ENCODE results near the gene EPAS1.

The EPAS1 gene

GRCh38 chr2:46402874-46403273 lies 105.7 kb downstream of the EPAS1 start:
- H3K4me3 Mint-ChIP-seq, result no peak overlapping the region
- DNase-seq (no peak), ATAC-seq (replicated peaks) (no peak)
- H3K36me3 Mint-ChIP-seq (ENCODE audit: insufficient read depth), result no peaks in the 10 kb centered on the region
- peaks cover 0 to 16% of the 10 kb centered on the region in 2 donors for H3K27me3 Mint-ChIP-seq
- no peak overlapping the region for H3K27ac Mint-ChIP-seq
- peaks cover 0 to 2% of the 10 kb centered on the region in 2 donors for H3K4me1 Mint-ChIP-seq (ENCODE audit: low read depth in 2 of 2)
- H3K9me3 Mint-ChIP-seq, result no peaks in the 10 kb centered on the region

- no peaks in the 10 kb centered on the region for H3K9me3 Mint-ChIP-seq
- DNase-seq (no peak), ATAC-seq (replicated peaks) (no peak)
- H3K4me1 Mint-ChIP-seq (ENCODE audit: low read depth in 2 of 2), result peaks cover 0 to 2% of the 10 kb centered on the region in 2 donors
- H3K36me3 Mint-ChIP-seq (ENCODE audit: insufficient read depth), result no peaks in the 10 kb centered on the region
- no peak overlapping the region for H3K27ac Mint-ChIP-seq
- peaks cover 0 to 16% of the 10 kb centered on the region in 2 donors for H3K27me3 Mint-ChIP-seq
- no peak overlapping the region for H3K4me3 Mint-ChIP-seq
Measured at GRCh38 chr2:46404181-46404759, 107.1 kb downstream of the EPAS1 start.

GRCh38 chr2:46407852-46408455 lies 110.7 kb downstream of the EPAS1 start:
- Mint-ChIP-seq H3K27ac (no peak overlapping the region), H3K9me3 (no peaks in the 10 kb centered on the region), H3K4me1 (ENCODE audit: low read depth in 2 of 2) (peaks cover 0 to 2% of the 10 kb centered on the region in 2 donors), H3K36me3 (ENCODE audit: insufficient read depth) (no peaks in the 10 kb centered on the region), H3K4me3 (no peak overlapping the region), H3K27me3 (peaks cover 0 to 16% of the 10 kb centered on the region in 2 donors)
- DNase-seq, result no peak
- ATAC-seq (replicated peaks), result no peak

- ATAC-seq (replicated peaks) (no peak), DNase-seq (no peak)
- H3K4me1 Mint-ChIP-seq (ENCODE audit: low read depth in 2 of 2), result peaks cover 0 to 2% of the 10 kb centered on the region in 2 donors
- no peaks in the 10 kb centered on the region for H3K36me3 Mint-ChIP-seq (ENCODE audit: insufficient read depth)
- peak overlapping the region in 1 of 2 donors; percentile 73 for H3K27ac Mint-ChIP-seq
- no peaks in the 10 kb centered on the region for H3K9me3 Mint-ChIP-seq
- H3K27me3 Mint-ChIP-seq, result peaks cover 0 to 16% of the 10 kb centered on the region in 2 donors
- H3K4me3 Mint-ChIP-seq, result no peak overlapping the region
Measured at GRCh38 chr2:46409756-46410155, 112.5 kb downstream of the EPAS1 start.

GRCh38 chr2:46410273-46411244 lies 113.4 kb downstream of the EPAS1 start:
- H3K9me3 Mint-ChIP-seq, result peaks cover 0 to 1% of the 10 kb centered on the region in 2 donors
- peaks cover 0 to 2% of the 10 kb centered on the region in 2 donors for H3K4me1 Mint-ChIP-seq (ENCODE audit: low read depth in 2 of 2)
- DNase-seq (no peak), ATAC-seq (replicated peaks) (no peak)
- no peak overlapping the region for H3K4me3 Mint-ChIP-seq
- H3K27ac Mint-ChIP-seq, result peak overlapping the region in 1 of 2 donors; percentile 73
- H3K27me3 Mint-ChIP-seq, result peaks cover 0 to 10% of the 10 kb centered on the region in 2 donors
- H3K36me3 Mint-ChIP-seq (ENCODE audit: insufficient read depth), result no peaks in the 10 kb centered on the region

- no peak for ATAC-seq (replicated peaks)
- Mint-ChIP-seq H3K4me1 (ENCODE audit: low read depth in 2 of 2) (peaks cover 0 to 2% of the 10 kb centered on the region in 2 donors), H3K9me3 (peaks cover 0 to 1% of the 10 kb centered on the region in 2 donors), H3K4me3 (no peak overlapping the region), H3K36me3 (ENCODE audit: insufficient read depth) (no peaks in the 10 kb centered on the region), H3K27me3 (peaks cover 0 to 9% of the 10 kb centered on the region in 2 donors), H3K27ac (no peak overlapping the region)
- no peak for DNase-seq
Measured at GRCh38 chr2:46411245-46411641, 114.0 kb downstream of the EPAS1 start.

- Mint-ChIP-seq H3K27me3 (peaks cover 0 to 3% of the 10 kb centered on the region in 2 donors), H3K4me1 (ENCODE audit: low read depth in 2 of 2) (no peaks in the 10 kb centered on the region), H3K4me3 (no peak overlapping the region), H3K36me3 (ENCODE audit: insufficient read depth) (no peaks in the 10 kb centered on the region), H3K27ac (no peak overlapping the region), H3K9me3 (peaks cover 0 to 1% of the 10 kb centered on the region in 2 donors)
- ATAC-seq (replicated peaks) (no peak), DNase-seq (no peak)
Measured at GRCh38 chr2:46411985-46412384, 114.8 kb downstream of the EPAS1 start.

GRCh38 chr2:46413111-46413510 lies 115.9 kb downstream of the EPAS1 start:
- Mint-ChIP-seq H3K4me1 (ENCODE audit: low read depth in 2 of 2) (no peaks in the 10 kb centered on the region), H3K9me3 (peaks cover 1 to 4% of the 10 kb centered on the region in 2 donors), H3K4me3 (no peak overlapping the region), H3K27me3 (no peaks in the 10 kb centered on the region), H3K27ac (no peak overlapping the region), H3K36me3 (ENCODE audit: insufficient read depth) (no peaks in the 10 kb centered on the region)
- ATAC-seq (replicated peaks) (no peak), DNase-seq (no peak)

GRCh38 chr2:46413631-46414030 lies 116.4 kb downstream of the EPAS1 start:
- Mint-ChIP-seq H3K27ac (no peak overlapping the region), H3K27me3 (no peaks in the 10 kb centered on the region), H3K4me3 (no peak overlapping the region), H3K4me1 (ENCODE audit: low read depth in 2 of 2) (no peaks in the 10 kb centered on the region), H3K36me3 (ENCODE audit: insufficient read depth) (no peaks in the 10 kb centered on the region), H3K9me3 (peaks cover 1 to 8% of the 10 kb centered on the region in 2 donors)
- ATAC-seq (replicated peaks) (no peak), DNase-seq (no peak)

GRCh38 chr2:46414701-46415100 lies 117.5 kb downstream of the EPAS1 start:
- Mint-ChIP-seq H3K27ac (no peak overlapping the region), H3K9me3 (peaks cover 1 to 8% of the 10 kb centered on the region in 2 donors), H3K4me1 (ENCODE audit: low read depth in 2 of 2) (no peaks in the 10 kb centered on the region), H3K4me3 (no peak overlapping the region), H3K36me3 (ENCODE audit: insufficient read depth) (no peaks in the 10 kb centered on the region), H3K27me3 (no peaks in the 10 kb centered on the region)
- ATAC-seq (replicated peaks) (no peak), DNase-seq (no peak)

GRCh38 chr2:46416280-46416679 lies 119.1 kb downstream of the EPAS1 start:
- no peak for ATAC-seq (replicated peaks)
- H3K27me3 Mint-ChIP-seq, result no peaks in the 10 kb centered on the region
- no peaks in the 10 kb centered on the region for H3K36me3 Mint-ChIP-seq (ENCODE audit: insufficient read depth)
- no peak for DNase-seq
- peaks cover 1 to 8% of the 10 kb centered on the region in 2 donors for H3K9me3 Mint-ChIP-seq
- H3K27ac Mint-ChIP-seq, result peak overlapping the region in 1 of 2 donors; percentile 6
- H3K4me1 Mint-ChIP-seq (ENCODE audit: low read depth in 2 of 2), result no peaks in the 10 kb centered on the region
- H3K4me3 Mint-ChIP-seq, result no peak overlapping the region

GRCh38 chr2:46416739-46417403 lies 119.7 kb downstream of the EPAS1 start:
- no peaks in the 10 kb centered on the region for H3K27me3 Mint-ChIP-seq
- H3K4me1 Mint-ChIP-seq (ENCODE audit: low read depth in 2 of 2), result no peaks in the 10 kb centered on the region
- ATAC-seq (replicated peaks) (no peak), DNase-seq (no peak)
- peaks cover 1 to 8% of the 10 kb centered on the region in 2 donors for H3K9me3 Mint-ChIP-seq
- no peak overlapping the region for H3K27ac Mint-ChIP-seq
- no peaks in the 10 kb centered on the region for H3K36me3 Mint-ChIP-seq (ENCODE audit: insufficient read depth)
- no peak overlapping the region for H3K4me3 Mint-ChIP-seq

- Mint-ChIP-seq H3K4me3 (no peak overlapping the region), H3K27me3 (no peaks in the 10 kb centered on the region), H3K9me3 (peaks cover 0 to 8% of the 10 kb centered on the region in 2 donors), H3K27ac (no peak overlapping the region), H3K36me3 (ENCODE audit: insufficient read depth) (peaks cover 3% of the 10 kb centered on the region), H3K4me1 (ENCODE audit: low read depth in 2 of 2) (peaks cover 0 to 2% of the 10 kb centered on the region in 2 donors)
- DNase-seq (no peak), ATAC-seq (replicated peaks) (no peak)
Measured at GRCh38 chr2:46420945-46421344, 123.7 kb downstream of the EPAS1 start.

Measured in effector memory CD8-positive, alpha-beta T cell (primary cell).